HG02981 (cell line): ENCODE results near the gene VEPH1.

ENCODE experiments used
- ATAC-seq: cut with Tn5 transposase; IDR thresholded peaks from one replicate; pipeline ENCODE4 v1.9.1; 2021; ENCODE audit warnings: mild to moderate bottlenecking, moderate library complexity; ENCODE audit not compliant: unreplicated experiment

Gene VEPH1

GRCh38 chr3:157232141-157232540 is 271.1 kb downstream of the VEPH1 start:
- ATAC-seq: no peak

- ATAC-seq: no peak
Observed at GRCh38 chr3:157231071-157231470, 272.1 kb downstream of the VEPH1 start.

GRCh38 chr3:157226173-157226847 is 276.9 kb downstream of the VEPH1 start:
- peak; percentile 68 for ATAC-seq

GRCh38 chr3:157225001-157225400 is 278.2 kb downstream of the VEPH1 start:
- no peak for ATAC-seq

GRCh38 chr3:157220883-157221282 is 282.3 kb downstream of the VEPH1 start:
- ATAC-seq: no peak

GRCh38 chr3:157220211-157220610 is 283.0 kb downstream of the VEPH1 start:
- ATAC-seq: no peak

GRCh38 chr3:157219215-157219614 is 284.0 kb downstream of the VEPH1 start:
- no peak for ATAC-seq
